Measurements from ENCODE around the gene SLAIN1.

GRCh38 chr13:77760893-77761292 lies 63.4 kb downstream of the SLAIN1 start:
- TF ChIP-seq YY1 (IDR thresholded peaks at IDR 0.05; ENCODE audit: insufficient read depth, insufficient read length) = no peak
- no peak for TF ChIP-seq ZNF274 (IDR thresholded peaks at IDR 0.05; ENCODE audit: low read depth, low read length)
- TF ChIP-seq SUZ12 (IDR thresholded peaks at IDR 0.05; ENCODE audit: extremely low read depth, insufficient read depth, insufficient read length) = no peak
